Trophoblast cell (in vitro differentiated cells and primary cell): ENCODE measurements around the gene KTN1.
A peak's percentile ranks its signal among the peaks of the same experiment; 100 is the strongest.

Experiments used
- DNase-seq, 2 donors: peaks; one replicate each; pipeline ENCODE4 v3.0.0-alpha.2; 2016
- H2AFZ ChIP-seq: 2 replicates; pipeline ENCODE4 v1.6.1; 2013; ENCODE audit warnings: low read length, moderate library complexity, mild to moderate bottlenecking; ENCODE audit not compliant: insufficient read depth, poor library complexity
- H2AK5ac ChIP-seq: 2 replicates; pipeline ENCODE4 v1.6.1; 2013; ENCODE audit warnings: mild to moderate bottlenecking, low read length
- H2BK120ac ChIP-seq: 2 replicates; pipeline ENCODE4 v1.6.1; 2013; ENCODE audit warnings: low read length, mild to moderate bottlenecking, moderate library complexity; ENCODE audit not compliant: insufficient read depth, poor library complexity
- H2BK12ac ChIP-seq: 2 replicates; pipeline ENCODE4 v1.6.1; 2013; ENCODE audit warnings: mild to moderate bottlenecking, low read length, moderate library complexity
- H2BK5ac ChIP-seq: 2 replicates; pipeline ENCODE4 v1.6.1; 2013; ENCODE audit warnings: low read length, low read depth, moderate library complexity, mild to moderate bottlenecking; ENCODE audit not compliant: poor library complexity
- H3K14ac ChIP-seq: 2 replicates; pipeline ENCODE4 v1.6.1; 2013; ENCODE audit warnings: mild to moderate bottlenecking, low read length
- H3K18ac ChIP-seq: 2 replicates; pipeline ENCODE4 v1.6.1; 2013; ENCODE audit warnings: mild to moderate bottlenecking, low read length
- H3K23ac ChIP-seq: 2 replicates; pipeline ENCODE4 v1.6.1; 2013; ENCODE audit warnings: low read length
- H3K27ac ChIP-seq: 2 replicates; pipeline ENCODE4 v1.5.1; 2013; ENCODE audit warnings: low read depth, mild to moderate bottlenecking, inconsistent platforms, low read length, moderate library complexity
- H3K27me3 ChIP-seq: 2 replicates; pipeline ENCODE4 v1.6.1; 2013; ENCODE audit warnings: inconsistent platforms, mild to moderate bottlenecking, low read length, moderate library complexity; ENCODE audit not compliant: insufficient read depth
- H3K36me3 ChIP-seq, 2 experiments: 1 replicate in 1 of 2; 2 replicates in 1 of 2; pipeline ENCODE4 v1.6.1; 2013; ENCODE audit warnings: low read length in 2 of 2, mild to moderate bottlenecking in 2 of 2, moderate library complexity in 1 of 2; ENCODE audit not compliant: insufficient read depth in 2 of 2, control insufficient read depth in 1 of 2
- H3K4ac ChIP-seq: 2 replicates; pipeline ENCODE4 v1.6.1; 2013; ENCODE audit warnings: low read depth, mild to moderate bottlenecking, low read length, moderate library complexity
- H3K4me1 ChIP-seq, 2 experiments: 1 replicate in 1 of 2; 2 replicates in 1 of 2; pipeline ENCODE4 v1.6.1; 2013; ENCODE audit warnings: low read length in 2 of 2, mild to moderate bottlenecking in 2 of 2, moderate library complexity in 1 of 2; ENCODE audit not compliant: insufficient read depth in 2 of 2, control insufficient read depth in 1 of 2
- H3K4me2 ChIP-seq: 2 replicates; pipeline ENCODE4 v1.6.1; 2013; ENCODE audit warnings: inconsistent platforms, mild to moderate bottlenecking, low read length, moderate library complexity
- H3K4me3 ChIP-seq: 2 replicates; pipeline ENCODE4 v1.5.1; 2013; ENCODE audit warnings: mild to moderate bottlenecking, low read depth, low read length, inconsistent platforms
- H3K79me1 ChIP-seq: one replicate; pipeline ENCODE4 v1.6.1; 2013; ENCODE audit warnings: low read length
- H3K79me2 ChIP-seq: 2 replicates; pipeline ENCODE4 v1.6.1; 2013; ENCODE audit warnings: low read length, mild to moderate bottlenecking; ENCODE audit not compliant: control insufficient read depth, insufficient read depth, poor library complexity
- H3K9ac ChIP-seq: 2 replicates; pipeline ENCODE4 v1.6.1; 2013; ENCODE audit warnings: mild to moderate bottlenecking, low read length
- H3K9me3 ChIP-seq: 2 replicates; pipeline ENCODE4 v1.6.1; 2013; ENCODE audit warnings: low read depth, mild to moderate bottlenecking, control low read depth, inconsistent platforms, low read length; ENCODE audit not compliant: insufficient read depth
- H4K12ac ChIP-seq: 2 replicates; pipeline ENCODE4 v1.6.1; 2013; ENCODE audit warnings: low read depth, mild to moderate bottlenecking, low read length, moderate library complexity
- H4K8ac ChIP-seq: 2 replicates; pipeline ENCODE4 v1.6.1; 2013; ENCODE audit warnings: low read depth, mild to moderate bottlenecking, low read length, moderate library complexity
- H4K91ac ChIP-seq: one replicate; pipeline ENCODE4 v1.6.1; 2013; ENCODE audit warnings: low read depth, mild to moderate bottlenecking, low read length, moderate library complexity
- whole genome bisulfite sequencing: extraction: QIAGEN DNeasy Blood & Tissue Kit; methylation state at CpG from one replicate; pipeline ENCODE4 v1.1.7; 2013; ENCODE audit warnings: missing lambda C conversion rate; ENCODE audit not compliant: insufficient read length, insufficient coverage; ENCODE audit errors: extremely low coverage; 5-methylcytosine and 5-hydroxymethylcytosine counted together

KTN1 gene

GRCh38 chr14:55540847-55541773 is 38.9 kb upstream of the KTN1 start:
- Histone ChIP-seq H3K27me3 (no peaks in the 10 kb centered on the region), H3K18ac (no peak overlapping the region), H3K79me2 (peaks cover 5% of the 10 kb centered on the region), H3K4ac (no peak overlapping the region), H3K14ac (no peak overlapping the region), H3K23ac (no peak overlapping the region), H3K4me2 (no peak overlapping the region), H3K4me1 (peaks cover 8 to 9% of the 10 kb centered on the region in 2 experiments), H3K36me3 (no peaks in the 10 kb centered on the region), H3K9me3 (no peaks in the 10 kb centered on the region), H3K27ac (no peak overlapping the region), H2AK5ac (no peak overlapping the region), H4K8ac (no peak overlapping the region), H3K4me3 (no peak overlapping the region), H2BK12ac (peak overlapping the region; percentile 24), H3K79me1 (peaks cover 13% of the 10 kb centered on the region), H3K9ac (no peak overlapping the region), H2AFZ (no peak overlapping the region), H2BK120ac (no peak overlapping the region), H4K12ac (no peak overlapping the region), H4K91ac (peak overlapping the region; percentile 51), H2BK5ac (no peak overlapping the region)
- no peak for DNase-seq
- no CpG with 5 or more reads among the region's 5 CpGs for WGBS

- no peak for DNase-seq
- no peak overlapping the region for H4K91ac ChIP-seq
- no peak overlapping the region for H2BK5ac ChIP-seq
- H3K9me3 ChIP-seq: no peaks in the 10 kb centered on the region
- no peak overlapping the region for H3K9ac ChIP-seq
- no peaks in the 10 kb centered on the region for H3K36me3 ChIP-seq
- no peak overlapping the region for H2BK120ac ChIP-seq
- H3K14ac ChIP-seq: no peak overlapping the region
- no CpG with 5 or more reads among the region's 1 CpG for WGBS
- H3K23ac ChIP-seq: no peak overlapping the region
- no peaks in the 10 kb centered on the region for H3K27me3 ChIP-seq
- H4K8ac ChIP-seq: no peak overlapping the region
- no peak overlapping the region for H3K18ac ChIP-seq
- no peak overlapping the region for H2AFZ ChIP-seq
- H2AK5ac ChIP-seq: no peak overlapping the region
- H3K4me2 ChIP-seq: no peak overlapping the region
- H3K4me3 ChIP-seq: no peak overlapping the region
- peaks cover 5% of the 10 kb centered on the region for H3K79me2 ChIP-seq
- no peak overlapping the region for H4K12ac ChIP-seq
- H2BK12ac ChIP-seq: no peak overlapping the region
- H3K27ac ChIP-seq: no peak overlapping the region
- H3K79me1 ChIP-seq: peaks cover 13% of the 10 kb centered on the region
- no peak overlapping the region for H3K4ac ChIP-seq
- peaks cover 8 to 9% of the 10 kb centered on the region in 2 experiments for H3K4me1 ChIP-seq
These were observed 34.2 kb upstream of the KTN1 start for GRCh38 chr14:55545779-55546178.

DNA sequence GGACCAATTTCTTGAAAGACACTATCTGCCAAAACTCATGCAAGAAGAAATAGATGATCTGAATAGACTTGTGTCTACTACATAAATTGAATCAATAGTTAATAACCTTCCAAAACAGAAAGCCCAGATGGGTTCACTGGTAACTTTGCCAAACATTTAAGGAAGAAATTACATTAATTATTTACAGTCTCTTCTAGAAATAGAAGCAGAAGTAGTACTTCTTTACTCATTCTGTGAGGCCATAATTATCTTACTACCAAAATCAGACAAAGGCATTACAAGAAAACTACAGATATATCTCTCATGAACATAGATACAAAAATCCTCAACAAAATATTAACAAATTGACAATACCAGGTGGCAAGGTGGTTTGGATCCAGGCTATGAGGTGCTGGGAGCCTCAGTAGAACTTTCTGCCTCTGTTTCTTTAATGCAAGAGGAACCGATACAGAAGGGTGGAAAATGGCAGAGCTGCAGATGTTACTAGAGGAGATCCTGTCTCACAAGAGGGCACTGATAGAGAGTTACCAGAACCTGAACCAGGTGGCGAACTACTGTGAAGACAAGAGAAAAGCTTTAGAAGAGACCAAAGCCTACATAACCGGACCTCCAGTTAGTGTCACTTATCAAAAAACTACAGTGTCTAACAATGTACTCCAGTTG is 33.7 kb upstream of the KTN1 start:
- H2BK12ac ChIP-seq: no peak overlapping the region
- H3K4me2 ChIP-seq: no peak overlapping the region
- H4K91ac ChIP-seq: no peak overlapping the region
- no peak overlapping the region for H3K18ac ChIP-seq
- peaks cover 5% of the 10 kb centered on the region for H3K79me2 ChIP-seq
- H2BK120ac ChIP-seq: no peak overlapping the region
- H2BK5ac ChIP-seq: no peak overlapping the region
- H2AK5ac ChIP-seq: no peak overlapping the region
- no peak overlapping the region for H3K4me3 ChIP-seq
- H3K4me1 ChIP-seq: peaks cover 8 to 9% of the 10 kb centered on the region in 2 experiments
- no peak overlapping the region for H3K4ac ChIP-seq
- H3K27me3 ChIP-seq: no peaks in the 10 kb centered on the region
- H2AFZ ChIP-seq: no peak overlapping the region
- no peak overlapping the region for H3K14ac ChIP-seq
- H3K9me3 ChIP-seq: no peaks in the 10 kb centered on the region
- H3K27ac ChIP-seq: no peak overlapping the region
- H3K79me1 ChIP-seq: peaks cover 13% of the 10 kb centered on the region
- no CpG with 5 or more reads among the region's 3 CpGs for WGBS
- no peak overlapping the region for H4K8ac ChIP-seq
- no peak for DNase-seq
- H3K23ac ChIP-seq: no peak overlapping the region
- no peaks in the 10 kb centered on the region for H3K36me3 ChIP-seq
- H4K12ac ChIP-seq: no peak overlapping the region
- no peak overlapping the region for H3K9ac ChIP-seq

DNA sequence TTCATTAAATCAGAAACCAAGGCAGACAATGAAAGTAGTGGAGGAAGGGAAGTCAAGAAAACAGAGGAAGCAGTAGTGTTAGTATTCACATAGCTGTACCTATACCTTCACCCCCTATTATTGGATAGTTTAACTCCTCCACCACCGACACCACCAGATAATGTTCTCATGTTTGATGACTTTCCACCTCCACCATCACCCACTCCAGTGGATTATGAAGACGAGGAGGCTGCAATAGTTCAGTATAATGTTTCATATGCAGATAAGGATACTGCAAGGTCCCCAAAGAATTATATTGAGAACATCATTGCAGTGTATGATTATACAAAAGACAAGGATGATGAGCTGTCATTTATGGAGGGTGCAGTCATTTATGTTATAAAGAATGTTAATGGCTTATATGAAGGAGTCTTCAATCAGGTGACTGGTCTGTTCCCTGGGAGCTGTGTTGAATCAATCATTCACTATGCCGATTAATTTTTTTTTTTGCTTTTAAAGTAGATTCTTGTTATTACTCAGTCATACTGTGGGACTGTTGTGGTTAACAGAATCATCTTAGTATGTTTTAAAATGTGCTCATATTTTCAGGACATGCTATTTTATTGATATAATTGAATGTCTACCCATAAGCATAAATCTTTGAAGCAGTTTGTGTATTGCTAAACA is 32.2 kb upstream of the KTN1 start:
- Histone ChIP-seq H2BK12ac (no peak overlapping the region), H3K23ac (no peak overlapping the region), H3K4me3 (no peak overlapping the region), H3K18ac (no peak overlapping the region), H3K4ac (no peak overlapping the region), H2BK120ac (no peak overlapping the region), H3K4me1 (peaks cover 6 to 8% of the 10 kb centered on the region in 2 experiments), H3K79me1 (peaks cover 6% of the 10 kb centered on the region), H2AK5ac (no peak overlapping the region), H3K4me2 (no peak overlapping the region), H3K27ac (no peak overlapping the region), H3K36me3 (no peaks in the 10 kb centered on the region), H2AFZ (no peak overlapping the region), H3K27me3 (no peaks in the 10 kb centered on the region), H3K9ac (no peak overlapping the region), H3K79me2 (peaks cover 5% of the 10 kb centered on the region), H2BK5ac (no peak overlapping the region), H3K9me3 (no peaks in the 10 kb centered on the region), H4K12ac (no peak overlapping the region), H4K8ac (no peak overlapping the region), H4K91ac (no peak overlapping the region), H3K14ac (no peak overlapping the region)
- no CpG with 5 or more reads among the region's 3 CpGs for WGBS
- no peak for DNase-seq
